ENCODE data around the gene SRCIN1.

Gene SRCIN1

DNA sequence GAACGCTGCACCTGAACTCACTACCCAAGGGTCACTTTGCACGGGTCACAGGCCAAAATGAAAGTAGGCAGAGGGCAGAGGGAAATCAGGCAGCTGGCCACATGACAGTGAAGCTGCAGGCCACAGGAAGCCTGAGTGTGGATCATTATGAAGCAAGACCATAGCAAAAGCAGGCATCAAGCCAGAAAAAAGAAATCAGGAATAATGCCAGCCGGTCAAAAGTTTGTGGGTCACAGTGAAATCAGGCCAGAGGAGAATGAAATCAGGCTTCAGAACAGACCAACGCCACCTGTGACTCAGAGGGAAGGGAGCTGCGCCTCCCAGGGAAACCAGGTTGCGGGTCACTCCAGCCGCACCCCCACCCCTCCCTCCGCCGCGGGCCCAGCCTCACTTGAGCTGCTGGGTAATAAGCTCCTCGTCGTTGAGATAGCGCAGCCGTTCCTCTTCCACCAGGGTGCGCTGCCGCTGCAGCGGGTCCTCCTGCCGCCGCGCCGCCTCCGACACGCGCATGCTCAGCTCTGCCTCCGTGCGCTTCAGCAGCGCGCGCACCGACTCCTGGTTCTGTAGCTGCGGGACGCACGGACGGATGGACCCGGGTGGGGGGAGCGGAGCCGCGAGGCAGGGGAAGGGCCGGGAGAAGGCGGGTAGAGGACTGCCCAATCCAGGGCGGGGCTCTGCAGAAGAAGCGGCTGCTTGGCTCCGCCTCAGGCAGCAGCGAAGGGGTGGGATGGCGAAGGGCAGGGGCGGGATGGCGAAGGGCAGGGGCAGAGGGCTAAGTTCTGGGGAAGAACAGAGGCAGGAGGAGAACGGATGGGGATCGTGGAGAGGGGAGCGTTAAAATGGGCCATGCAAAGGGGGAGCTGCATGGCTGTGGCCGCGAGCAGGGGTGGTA lies 47.7 kb downstream of the SRCIN1 start:
- Histone ChIP-seq H2AFZ (ENCODE audit: low read depth, low read length) (no peak overlapping the region), H3K4me3 (ENCODE audit: low read length) (peak overlapping the region; percentile 21), H3K4me1 (ENCODE audit: insufficient read depth, low read length) (peaks cover 22% of the 10 kb centered on the region), H3K27me3 (ENCODE audit: insufficient read depth, low read length) (no peaks in the 10 kb centered on the region), H3K36me3 (ENCODE audit: insufficient read depth, low read length) (peaks cover 2% of the 10 kb centered on the region), H3K9me3 (ENCODE audit: low read length) (no peaks in the 10 kb centered on the region)

DNA sequence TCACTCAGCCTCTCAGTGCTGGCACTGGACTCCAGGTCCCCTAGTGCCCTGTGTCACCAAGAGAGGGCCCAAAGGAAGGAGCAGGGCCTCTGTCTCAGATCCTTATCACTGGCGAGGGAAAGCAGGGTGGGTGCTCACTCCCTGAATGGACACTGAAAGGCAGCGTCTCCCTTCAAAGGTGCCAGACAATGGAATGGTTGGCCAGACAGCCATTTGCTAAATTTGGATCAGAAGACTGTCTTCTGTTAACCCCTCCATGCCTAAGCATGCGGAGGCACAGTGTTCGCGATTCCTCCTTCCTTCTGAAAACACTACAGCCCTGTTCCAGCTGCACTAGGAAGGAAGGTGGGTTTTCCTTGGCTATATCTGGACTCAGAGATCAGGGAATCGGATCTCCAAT lies 48.4 kb downstream of the SRCIN1 start:
- peaks cover 5% of the 10 kb centered on the region for H3K36me3 ChIP-seq (ENCODE audit: insufficient read depth, low read length)
- no peaks in the 10 kb centered on the region for H3K27me3 ChIP-seq (ENCODE audit: insufficient read depth, low read length)
- peaks cover 22% of the 10 kb centered on the region for H3K4me1 ChIP-seq (ENCODE audit: insufficient read depth, low read length)
- no peaks in the 10 kb centered on the region for H3K9me3 ChIP-seq (ENCODE audit: low read length)
- H3K4me3 ChIP-seq (ENCODE audit: low read length): no peak overlapping the region
- no peak overlapping the region for H2AFZ ChIP-seq (ENCODE audit: low read depth, low read length)

DNA sequence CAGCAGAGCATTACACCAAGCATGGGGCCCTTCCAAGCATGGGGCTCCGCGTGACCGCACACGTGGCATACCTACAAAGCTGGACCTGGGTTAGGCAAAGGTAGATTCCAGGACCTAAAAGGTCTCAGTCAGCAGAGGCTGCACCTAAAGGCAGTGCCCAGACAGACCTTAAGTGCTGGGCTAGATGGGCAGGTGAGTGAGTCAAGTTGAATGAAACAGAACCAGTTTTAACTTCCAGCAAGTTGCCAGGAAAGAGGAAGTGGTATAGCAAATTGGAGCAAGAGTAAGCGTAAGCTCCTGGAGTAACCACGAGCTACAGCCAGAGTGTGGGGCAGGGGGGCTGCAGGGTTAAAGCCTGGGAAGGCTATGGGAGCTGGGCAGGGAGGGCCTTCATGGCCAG lies 49.5 kb downstream of the SRCIN1 start:
- Histone ChIP-seq H3K4me3 (ENCODE audit: low read length) (no peak overlapping the region), H3K36me3 (ENCODE audit: insufficient read depth, low read length) (peaks cover 9% of the 10 kb centered on the region), H2AFZ (ENCODE audit: low read depth, low read length) (no peak overlapping the region), H3K9me3 (ENCODE audit: low read length) (no peaks in the 10 kb centered on the region), H3K27me3 (ENCODE audit: insufficient read depth, low read length) (no peaks in the 10 kb centered on the region), H3K4me1 (ENCODE audit: insufficient read depth, low read length) (peaks cover 22% of the 10 kb centered on the region)

DNA sequence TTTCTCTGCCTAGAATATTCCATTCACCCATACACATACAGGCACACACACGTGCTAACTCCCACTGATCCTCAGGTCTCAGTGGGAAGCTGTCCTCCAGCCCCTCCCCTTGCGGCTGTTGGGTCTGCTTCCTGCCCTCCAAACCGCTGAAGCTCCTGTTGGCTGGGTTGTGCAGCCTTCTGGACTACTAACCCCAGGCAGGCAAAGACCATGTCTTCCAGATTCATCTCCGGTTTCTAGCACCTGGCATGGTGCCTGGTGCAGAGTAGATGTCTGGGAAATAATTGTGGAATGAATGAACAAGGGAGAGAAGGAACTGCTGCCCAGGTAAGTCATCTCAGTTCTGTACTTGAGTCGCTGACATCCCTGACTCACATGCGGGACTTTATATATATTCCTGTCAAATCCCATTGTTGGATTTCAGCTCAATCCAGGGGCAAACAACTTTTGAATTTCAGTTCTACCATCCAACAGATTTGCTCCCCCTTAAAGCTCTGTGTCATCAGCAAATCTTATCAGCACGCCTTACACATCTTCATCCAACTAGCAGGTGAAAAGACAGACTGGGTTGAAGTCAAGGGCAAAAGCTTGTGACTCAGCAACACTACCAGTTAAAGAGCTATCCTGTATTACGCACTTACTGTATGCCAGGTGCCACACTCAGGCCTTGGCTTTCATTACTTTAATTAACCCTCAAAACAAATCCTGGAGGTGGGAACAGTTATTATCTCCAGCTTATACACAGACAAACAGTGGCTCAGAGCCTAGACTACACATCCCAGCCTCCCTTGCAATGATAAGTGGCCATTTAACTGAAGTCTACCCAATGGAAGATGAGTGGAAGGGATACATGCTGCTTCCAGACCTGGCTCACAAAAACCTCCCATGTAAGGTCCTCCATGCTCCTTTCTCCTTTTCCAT lies 51.1 kb downstream of the SRCIN1 start:
- Histone ChIP-seq H3K4me1 (ENCODE audit: insufficient read depth, low read length) (peaks cover 14% of the 10 kb centered on the region), H2AFZ (ENCODE audit: low read depth, low read length) (no peak overlapping the region), H3K4me3 (ENCODE audit: low read length) (no peak overlapping the region), H3K27me3 (ENCODE audit: insufficient read depth, low read length) (no peaks in the 10 kb centered on the region), H3K36me3 (ENCODE audit: insufficient read depth, low read length) (peaks cover 13% of the 10 kb centered on the region), H3K9me3 (ENCODE audit: low read length) (no peaks in the 10 kb centered on the region)

GRCh38 chr17:38552343-38552742 lies 53.4 kb downstream of the SRCIN1 start:
- no peak overlapping the region for H3K4me3 ChIP-seq (ENCODE audit: low read length)
- no peaks in the 10 kb centered on the region for H3K4me1 ChIP-seq (ENCODE audit: insufficient read depth, low read length)
- H2AFZ ChIP-seq (ENCODE audit: low read depth, low read length): no peak overlapping the region
- no peaks in the 10 kb centered on the region for H3K27me3 ChIP-seq (ENCODE audit: insufficient read depth, low read length)
- H3K36me3 ChIP-seq (ENCODE audit: insufficient read depth, low read length): peaks cover 21% of the 10 kb centered on the region
- no peaks in the 10 kb centered on the region for H3K9me3 ChIP-seq (ENCODE audit: low read length)

- Histone ChIP-seq H3K9me3 (ENCODE audit: low read length) (no peaks in the 10 kb centered on the region), H2AFZ (ENCODE audit: low read depth, low read length) (no peak overlapping the region), H3K27me3 (ENCODE audit: insufficient read depth, low read length) (no peaks in the 10 kb centered on the region), H3K4me1 (ENCODE audit: insufficient read depth, low read length) (no peaks in the 10 kb centered on the region), H3K4me3 (ENCODE audit: low read length) (no peak overlapping the region), H3K36me3 (ENCODE audit: insufficient read depth, low read length) (peaks cover 21% of the 10 kb centered on the region)
Measured at GRCh38 chr17:38551121-38551520, 54.6 kb downstream of the SRCIN1 start.

- Histone ChIP-seq H3K9me3 (ENCODE audit: low read length) (no peaks in the 10 kb centered on the region), H3K36me3 (ENCODE audit: insufficient read depth, low read length) (peaks cover 21% of the 10 kb centered on the region), H3K4me3 (ENCODE audit: low read length) (no peak overlapping the region), H2AFZ (ENCODE audit: low read depth, low read length) (no peak overlapping the region), H3K4me1 (ENCODE audit: insufficient read depth, low read length) (no peaks in the 10 kb centered on the region), H3K27me3 (ENCODE audit: insufficient read depth, low read length) (no peaks in the 10 kb centered on the region)
Measured at GRCh38 chr17:38550661-38551060, 55.1 kb downstream of the SRCIN1 start.

GRCh38 chr17:38549285-38549684 lies 56.5 kb downstream of the SRCIN1 start:
- H3K9me3 ChIP-seq (ENCODE audit: low read length): no peaks in the 10 kb centered on the region
- H3K4me3 ChIP-seq (ENCODE audit: low read length): no peak overlapping the region
- H3K36me3 ChIP-seq (ENCODE audit: insufficient read depth, low read length): peaks cover 21% of the 10 kb centered on the region
- H3K4me1 ChIP-seq (ENCODE audit: insufficient read depth, low read length): no peaks in the 10 kb centered on the region
- no peak overlapping the region for H2AFZ ChIP-seq (ENCODE audit: low read depth, low read length)
- no peaks in the 10 kb centered on the region for H3K27me3 ChIP-seq (ENCODE audit: insufficient read depth, low read length)

- H3K4me1 ChIP-seq (ENCODE audit: insufficient read depth, low read length): no peaks in the 10 kb centered on the region
- H3K4me3 ChIP-seq (ENCODE audit: low read length): no peak overlapping the region
- H3K9me3 ChIP-seq (ENCODE audit: low read length): no peaks in the 10 kb centered on the region
- no peaks in the 10 kb centered on the region for H3K27me3 ChIP-seq (ENCODE audit: insufficient read depth, low read length)
- H2AFZ ChIP-seq (ENCODE audit: low read depth, low read length): no peak overlapping the region
- peaks cover 17% of the 10 kb centered on the region for H3K36me3 ChIP-seq (ENCODE audit: insufficient read depth, low read length)
Measured at GRCh38 chr17:38547444-38547843, 58.3 kb downstream of the SRCIN1 start.

GRCh38 chr17:38546396-38546795 lies 59.4 kb downstream of the SRCIN1 start:
- Histone ChIP-seq H3K9me3 (ENCODE audit: low read length) (no peaks in the 10 kb centered on the region), H3K36me3 (ENCODE audit: insufficient read depth, low read length) (peaks cover 14% of the 10 kb centered on the region), H3K27me3 (ENCODE audit: insufficient read depth, low read length) (no peaks in the 10 kb centered on the region), H3K4me3 (ENCODE audit: low read length) (no peak overlapping the region), H2AFZ (ENCODE audit: low read depth, low read length) (no peak overlapping the region), H3K4me1 (ENCODE audit: insufficient read depth, low read length) (no peaks in the 10 kb centered on the region)

GRCh38 chr17:38545531-38546225 lies 60.1 kb downstream of the SRCIN1 start:
- H3K27me3 ChIP-seq (ENCODE audit: insufficient read depth, low read length): no peaks in the 10 kb centered on the region
- no peak overlapping the region for H3K4me3 ChIP-seq (ENCODE audit: low read length)
- no peak overlapping the region for H2AFZ ChIP-seq (ENCODE audit: low read depth, low read length)
- H3K9me3 ChIP-seq (ENCODE audit: low read length): no peaks in the 10 kb centered on the region
- no peaks in the 10 kb centered on the region for H3K4me1 ChIP-seq (ENCODE audit: insufficient read depth, low read length)
- H3K36me3 ChIP-seq (ENCODE audit: insufficient read depth, low read length): peaks cover 11% of the 10 kb centered on the region

- Histone ChIP-seq H3K36me3 (ENCODE audit: insufficient read depth, low read length) (peaks cover 9% of the 10 kb centered on the region), H3K9me3 (ENCODE audit: low read length) (no peaks in the 10 kb centered on the region), H3K4me1 (ENCODE audit: insufficient read depth, low read length) (no peaks in the 10 kb centered on the region), H3K4me3 (ENCODE audit: low read length) (no peak overlapping the region), H3K27me3 (ENCODE audit: insufficient read depth, low read length) (no peaks in the 10 kb centered on the region), H2AFZ (ENCODE audit: low read depth, low read length) (no peak overlapping the region)
Measured at GRCh38 chr17:38544839-38545209, 60.9 kb downstream of the SRCIN1 start.
